ENCODE results near the gene GALNS.

The GALNS gene

GRCh38 chr16:88785106-88785924 lies 71.4 kb downstream of the GALNS start, which contains the start of gene PIEZO1:
Gene PIEZO1, minus strand, starts transcription at chr16:88785220. Its CDS starts 256 bp downstream, at chr16:88784964.
- no peaks in the 10 kb centered on the region for H3K9me2 ChIP-seq (replicated peaks; ENCODE audit: insufficient read depth, low read length)
- TF ChIP-seq EZH2phosphoT487 (conservative IDR thresholded peaks at IDR 0.05; ENCODE audit: low read length), result no peak
- TF ChIP-seq, protein P1, sequence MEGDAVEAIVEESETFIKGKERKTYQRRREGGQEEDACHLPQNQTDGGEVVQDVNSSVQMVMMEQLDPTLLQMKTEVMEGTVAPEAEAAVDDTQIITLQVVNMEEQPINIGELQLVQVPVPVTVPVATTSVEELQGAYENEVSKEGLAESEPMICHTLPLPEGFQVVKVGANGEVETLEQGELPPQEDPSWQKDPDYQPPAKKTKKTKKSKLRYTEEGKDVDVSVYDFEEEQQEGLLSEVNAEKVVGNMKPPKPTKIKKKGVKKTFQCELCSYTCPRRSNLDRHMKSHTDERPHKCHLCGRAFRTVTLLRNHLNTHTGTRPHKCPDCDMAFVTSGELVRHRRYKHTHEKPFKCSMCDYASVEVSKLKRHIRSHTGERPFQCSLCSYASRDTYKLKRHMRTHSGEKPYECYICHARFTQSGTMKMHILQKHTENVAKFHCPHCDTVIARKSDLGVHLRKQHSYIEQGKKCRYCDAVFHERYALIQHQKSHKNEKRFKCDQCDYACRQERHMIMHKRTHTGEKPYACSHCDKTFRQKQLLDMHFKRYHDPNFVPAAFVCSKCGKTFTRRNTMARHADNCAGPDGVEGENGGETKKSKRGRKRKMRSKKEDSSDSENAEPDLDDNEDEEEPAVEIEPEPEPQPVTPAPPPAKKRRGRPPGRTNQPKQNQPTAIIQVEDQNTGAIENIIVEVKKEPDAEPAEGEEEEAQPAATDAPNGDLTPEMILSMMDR (IDR thresholded peaks at IDR 0.05; ENCODE audit: insufficient read depth, low read length, poor library complexity, severe bottlenecking), result peak; percentile 70
- H3K27ac ChIP-seq (ENCODE audit: low read depth, low read length), result no peak within 1 kb of the TSS
- H3K27me3 ChIP-seq (ENCODE audit: low read length), result no peaks in the 10 kb centered on the region
- H3K4me3 ChIP-seq (ENCODE audit: insufficient read depth, low read length, poor library complexity, severe bottlenecking), result peak within 1 kb of the TSS; percentile 47
- H3K4me2 ChIP-seq (ENCODE audit: low read depth, low read length, poor library complexity, severe bottlenecking), result peak within 1 kb of the TSS; percentile 55
- H2AFZ ChIP-seq (ENCODE audit: low read depth, low read length, severe bottlenecking), result no peak within 1 kb of the TSS
- no peaks in the 10 kb centered on the region for H3K36me3 ChIP-seq (ENCODE audit: low read length)
- no peaks in the 10 kb centered on the region for H4K20me1 ChIP-seq (ENCODE audit: low read depth, low read length)
- no peaks in the 10 kb centered on the region for H3K79me2 ChIP-seq (ENCODE audit: insufficient read depth, low read length)
- peak within 1 kb of the TSS; percentile 41; the same call in 1 of the 2 replicates for H3K9ac ChIP-seq (ENCODE audit: low read length)
- no peaks in the 10 kb centered on the region for H3F3A ChIP-seq (ENCODE audit: insufficient read depth)
- no peaks in the 10 kb centered on the region for H3K9me3 ChIP-seq (ENCODE audit: insufficient read depth, low read length)

- TF ChIP-seq EZH2phosphoT487 (conservative IDR thresholded peaks at IDR 0.05; ENCODE audit: low read length), result no peak
- TF ChIP-seq, protein P1 (IDR thresholded peaks at IDR 0.05; ENCODE audit: insufficient read depth, low read length, poor library complexity, severe bottlenecking), result no peak
- Histone ChIP-seq H3K9me2 (replicated peaks; ENCODE audit: insufficient read depth, low read length) (no peaks in the 10 kb centered on the region), H3K27ac (ENCODE audit: low read depth, low read length) (no peak overlapping the region), H3K36me3 (ENCODE audit: low read length) (no peaks in the 10 kb centered on the region), H4K20me1 (ENCODE audit: low read depth, low read length) (no peaks in the 10 kb centered on the region), H3K9me3 (ENCODE audit: insufficient read depth, low read length) (no peaks in the 10 kb centered on the region), H3K9ac (ENCODE audit: low read length) (peak overlapping the region; percentile 26; the same call in 1 of the 2 replicates), H3K4me3 (ENCODE audit: insufficient read depth, low read length, poor library complexity, severe bottlenecking) (peak overlapping the region; percentile 26), H3K27me3 (ENCODE audit: low read length) (no peaks in the 10 kb centered on the region), H3K4me2 (ENCODE audit: low read depth, low read length, poor library complexity, severe bottlenecking) (peak overlapping the region; percentile 55), H2AFZ (ENCODE audit: low read depth, low read length, severe bottlenecking) (no peak overlapping the region), H3F3A (ENCODE audit: insufficient read depth) (no peaks in the 10 kb centered on the region), H3K79me2 (ENCODE audit: insufficient read depth, low read length) (no peaks in the 10 kb centered on the region)
Measured at GRCh38 chr16:88784856-88785105, 72.0 kb downstream of the GALNS start.

DNA sequence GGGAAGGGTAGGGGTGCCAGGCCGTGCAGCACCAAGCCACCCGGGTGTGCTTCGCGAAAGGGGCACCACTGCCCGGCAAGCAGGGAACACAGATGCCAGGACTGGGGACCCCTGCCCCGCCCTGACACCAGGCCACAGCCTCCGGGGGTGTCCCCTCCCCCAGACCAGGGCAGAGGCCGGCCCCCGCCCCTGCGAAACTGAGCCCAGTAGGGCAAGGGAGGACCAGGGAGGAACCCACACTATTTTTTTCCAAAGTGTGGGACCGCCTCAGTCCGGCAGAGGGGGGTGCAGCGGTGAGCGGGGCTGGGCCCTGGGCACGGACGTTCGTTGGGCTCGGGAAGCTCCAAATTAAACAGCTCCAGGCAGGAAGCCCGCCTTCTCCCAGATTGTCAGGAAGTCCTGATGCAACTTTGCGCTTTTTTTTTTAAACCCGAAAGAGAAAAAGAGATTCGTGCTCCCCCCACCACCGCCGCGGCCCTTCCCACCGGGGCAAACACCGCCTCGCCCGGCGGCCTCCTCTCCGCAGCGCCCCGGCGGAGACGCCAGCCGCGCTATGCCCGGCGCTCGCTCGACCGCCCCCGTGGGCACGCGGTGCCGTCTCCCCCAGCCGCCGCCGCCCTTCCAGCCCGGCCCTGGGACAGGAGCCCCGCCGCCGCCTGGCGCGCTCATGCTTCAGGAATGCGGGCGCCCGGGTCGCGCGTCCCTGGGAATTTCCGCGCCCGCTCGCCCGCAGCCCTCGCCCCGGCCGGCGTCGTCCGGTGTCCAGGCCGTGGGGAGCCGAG lies 72.5 kb downstream of the GALNS start:
- H3K27ac ChIP-seq (ENCODE audit: low read depth, low read length), result no peak overlapping the region
- no peaks in the 10 kb centered on the region for H3K9me3 ChIP-seq (ENCODE audit: insufficient read depth, low read length)
- H2AFZ ChIP-seq (ENCODE audit: low read depth, low read length, severe bottlenecking), result no peak overlapping the region
- no peaks in the 10 kb centered on the region for H3K79me2 ChIP-seq (ENCODE audit: insufficient read depth, low read length)
- 0 out of 2 replicates have a peak, but pooled peaks have one; percentile 13 for TF ChIP-seq EZH2phosphoT487 (conservative IDR thresholded peaks at IDR 0.05; ENCODE audit: low read length)
- TF ChIP-seq, protein P1 (IDR thresholded peaks at IDR 0.05; ENCODE audit: insufficient read depth, low read length, poor library complexity, severe bottlenecking), result no peak
- H3K4me3 ChIP-seq (ENCODE audit: insufficient read depth, low read length, poor library complexity, severe bottlenecking), result peak overlapping the region; percentile 26
- H3K36me3 ChIP-seq (ENCODE audit: low read length), result no peaks in the 10 kb centered on the region
- peak overlapping the region; percentile 55 for H3K4me2 ChIP-seq (ENCODE audit: low read depth, low read length, poor library complexity, severe bottlenecking)
- H3K27me3 ChIP-seq (ENCODE audit: low read length), result no peaks in the 10 kb centered on the region
- H3K9me2 ChIP-seq (replicated peaks; ENCODE audit: insufficient read depth, low read length), result no peaks in the 10 kb centered on the region
- H4K20me1 ChIP-seq (ENCODE audit: low read depth, low read length), result no peaks in the 10 kb centered on the region
- H3K9ac ChIP-seq (ENCODE audit: low read length), result peak overlapping the region; percentile 26; the same call in 1 of the 2 replicates
- no peaks in the 10 kb centered on the region for H3F3A ChIP-seq (ENCODE audit: insufficient read depth)

Measured in SU-DHL-6 (cell line).